Activated CD8-positive, alpha-beta memory T cell treated with anti-CD3 and anti-CD28 coated beads for 1 hour (primary cell): Measurements from ENCODE around the gene CTXN3.

Source experiments
- DNase-seq, 2 donors: peaks; one replicate each; pipeline ENCODE4 v3.0.0-alpha.2; 2020; ENCODE audit warnings: low read depth in 1 of 2; ENCODE audit errors: extremely low read depth in 1 of 2

Gene CTXN3

DNA sequence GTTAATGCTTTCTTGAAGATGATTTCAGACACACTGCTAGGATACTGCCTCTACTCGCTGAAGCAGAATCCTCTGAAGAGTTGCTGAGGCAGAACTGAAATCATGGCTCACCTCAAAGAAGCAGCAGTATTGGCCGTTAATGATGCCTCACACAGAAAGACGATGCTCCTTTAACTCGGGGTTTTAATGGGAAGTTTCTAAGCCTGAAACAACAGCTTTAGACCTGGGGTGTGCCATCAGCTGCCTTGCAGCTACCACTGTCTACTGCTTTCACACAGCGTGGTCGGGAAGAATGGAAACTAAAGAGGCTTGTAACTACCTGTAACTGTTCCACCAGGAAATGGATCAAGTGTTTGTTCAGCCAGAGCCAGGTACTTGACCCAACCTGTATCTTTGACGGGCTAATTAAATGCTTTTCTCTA, at the start of gene CTXN3:
CTXN3 (plus strand) TSS at position 65 of the 422 bp plus-strand sequence. CDS start 8,440 bp downstream, outside the sequence.
- DNase-seq = no peak

DNA sequence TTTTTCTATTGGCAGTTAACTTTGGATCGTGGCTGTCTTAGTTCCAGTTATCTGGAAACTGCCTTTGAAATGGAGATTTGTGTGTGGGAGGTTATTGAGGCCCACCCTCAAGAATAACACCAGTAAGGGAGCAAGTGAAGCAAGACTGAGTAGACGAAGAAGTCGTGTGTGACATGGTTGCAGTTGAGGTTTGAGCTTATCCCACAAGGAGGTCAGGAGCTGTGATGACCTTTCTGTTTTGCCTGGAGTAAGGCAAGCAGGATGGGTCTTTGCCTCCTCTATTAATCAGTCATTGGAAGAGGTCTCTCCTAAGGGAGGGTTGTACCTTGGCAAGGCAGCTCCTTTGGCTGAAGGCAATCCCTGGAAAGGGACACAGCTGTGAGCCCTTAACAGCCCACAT, 49.6 kb upstream of the CTXN3 start:
- no peak for DNase-seq

DNA sequence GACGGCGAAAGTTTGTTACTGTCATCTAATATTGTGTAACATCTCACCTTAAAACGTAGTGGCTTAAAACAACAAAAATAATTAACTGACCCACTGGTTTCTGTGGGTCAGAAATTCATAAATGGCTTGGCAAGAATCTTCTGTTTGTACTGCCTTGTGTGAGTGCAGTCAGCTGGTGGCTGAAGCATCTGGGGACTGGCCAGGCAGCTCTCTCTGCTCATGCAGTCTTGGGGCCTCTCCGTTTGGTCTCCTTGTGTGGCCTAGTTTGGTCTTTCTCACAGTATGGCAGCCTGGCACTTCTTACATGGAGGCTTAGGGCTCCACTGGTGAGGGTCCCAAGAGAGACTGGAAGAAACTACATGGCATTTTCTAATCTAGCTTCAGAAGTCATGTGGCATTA, 49.0 kb upstream of the CTXN3 start:
- no peak for DNase-seq

DNA sequence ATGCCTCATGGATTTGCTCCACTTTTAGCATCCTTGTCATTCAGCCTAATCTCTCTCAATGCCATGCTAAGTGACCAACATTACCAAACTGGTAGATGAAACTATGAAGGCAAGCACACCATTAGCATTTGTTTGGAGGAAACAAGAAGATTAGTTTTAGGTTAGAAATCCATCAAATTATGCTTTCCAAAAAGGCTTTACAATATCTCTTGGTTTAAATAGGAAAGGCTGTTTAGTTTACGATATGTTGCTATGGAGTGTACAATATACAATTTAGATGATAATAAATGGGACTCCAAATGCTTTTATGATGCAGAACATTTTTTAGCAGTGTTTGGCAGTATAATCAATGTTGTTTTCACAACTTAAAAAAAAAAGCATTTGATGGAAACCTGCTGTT, 47.8 kb upstream of the CTXN3 start:
- DNase-seq = no peak

DNA sequence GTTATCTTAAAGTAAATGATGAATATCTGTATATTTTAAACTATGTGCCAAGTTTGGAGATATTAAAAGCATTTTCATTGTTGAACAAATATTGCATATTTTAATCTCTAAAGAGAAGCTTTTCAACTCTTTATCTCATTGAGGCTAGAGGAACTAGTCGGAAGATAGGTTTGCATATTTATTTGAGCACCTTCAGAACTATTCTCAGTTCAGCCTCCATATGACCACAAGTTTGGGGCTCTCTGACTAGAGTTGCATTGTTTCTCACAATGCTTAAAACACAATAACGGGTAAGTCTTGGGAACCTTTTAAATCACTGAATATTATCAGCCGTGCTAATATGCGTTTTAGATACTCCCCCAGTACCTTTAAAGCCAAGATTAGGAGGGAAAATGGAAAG, 47.3 kb upstream of the CTXN3 start:
- DNase-seq = no peak

DNA sequence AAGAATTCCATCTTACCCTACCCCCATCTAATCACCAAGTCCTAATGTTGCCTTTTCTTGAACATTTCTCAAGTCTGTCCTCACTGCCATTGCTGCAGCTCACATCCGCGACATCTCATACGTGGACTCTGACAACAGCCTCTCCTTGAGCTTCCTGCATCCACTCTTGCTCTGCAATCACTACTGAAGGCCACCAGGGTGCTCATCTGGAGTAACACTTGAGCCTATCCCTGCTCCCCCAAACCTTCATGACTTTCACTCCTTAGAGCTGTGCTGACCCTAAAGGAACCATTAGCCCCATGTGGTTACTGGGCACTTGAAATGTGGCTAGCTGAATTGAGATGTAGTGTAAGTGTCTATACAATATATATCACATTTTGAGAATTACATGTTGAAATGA, 46.4 kb upstream of the CTXN3 start:
- no peak for DNase-seq

DNA sequence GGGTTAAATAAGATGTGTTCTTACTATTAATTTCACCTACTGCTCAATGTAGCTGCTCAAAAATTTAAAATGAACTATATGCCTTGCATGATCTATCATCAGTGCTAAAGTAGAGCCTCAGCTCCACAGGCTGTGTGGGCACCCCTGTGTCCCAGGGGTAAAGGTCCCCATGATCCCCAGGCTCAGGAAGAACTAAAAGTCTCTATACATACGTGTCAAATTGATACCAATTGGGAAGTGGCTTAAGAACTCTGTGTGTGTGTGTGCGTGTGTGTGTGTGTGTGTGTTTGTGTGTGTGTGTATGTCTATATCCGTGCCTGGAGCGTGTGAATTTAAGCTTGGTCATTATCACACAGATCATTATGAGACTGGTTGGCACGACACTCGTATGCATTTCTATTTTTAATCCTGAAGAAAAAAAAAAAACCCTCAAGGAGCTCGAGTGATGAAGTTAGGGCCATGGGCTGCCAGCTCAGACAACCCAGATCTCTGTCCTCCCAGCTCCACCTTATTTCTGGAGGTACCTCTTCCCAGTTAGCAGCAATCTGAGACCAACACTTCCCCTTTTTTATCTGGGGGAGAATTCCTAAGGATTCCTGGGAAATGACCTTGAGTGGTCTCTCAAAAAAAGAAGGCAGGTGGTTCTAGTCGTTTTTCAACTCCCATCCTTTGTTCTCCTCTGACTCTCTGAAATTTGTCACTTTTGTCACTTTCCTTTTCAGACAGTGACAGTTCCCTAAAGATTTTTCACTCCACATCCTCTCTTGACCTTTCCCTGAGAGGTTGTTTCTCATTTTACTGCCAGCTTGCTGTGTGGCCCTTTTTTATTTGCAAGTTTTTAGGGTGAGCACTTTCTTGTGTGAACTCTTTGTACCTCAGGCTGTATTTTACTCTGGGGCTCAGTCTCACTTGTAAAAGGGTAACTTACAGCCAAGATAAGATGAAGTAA, 45.7 kb upstream of the CTXN3 start:
- DNase-seq = no peak

DNA sequence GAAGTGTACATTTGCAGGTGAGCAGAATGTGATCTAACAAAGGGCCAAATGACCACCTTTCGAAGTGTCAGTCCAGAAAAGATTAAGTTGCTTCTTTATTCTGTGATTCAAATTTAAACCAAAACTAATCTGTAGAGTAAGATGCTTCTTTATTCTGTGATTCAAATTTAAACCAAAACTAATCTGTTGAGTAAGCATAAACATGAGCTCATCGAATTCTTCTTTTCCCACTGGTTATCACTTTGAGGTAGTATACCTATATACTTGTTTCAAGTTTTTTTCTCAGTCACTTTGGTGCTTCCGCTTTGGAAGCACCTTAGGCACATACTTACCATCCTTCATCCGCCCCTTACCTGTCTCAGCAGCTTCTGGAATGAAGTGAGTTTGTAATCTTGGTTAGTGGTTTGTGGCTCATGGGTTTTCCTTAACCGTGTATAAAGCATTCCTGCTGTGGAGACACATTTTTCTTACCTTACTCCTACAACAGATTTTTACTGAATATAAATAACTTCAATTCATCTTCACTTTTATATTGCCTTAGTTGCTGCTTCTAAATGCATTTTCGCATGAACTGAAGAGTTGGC, 40.7 kb upstream of the CTXN3 start:
- no peak for DNase-seq

DNA sequence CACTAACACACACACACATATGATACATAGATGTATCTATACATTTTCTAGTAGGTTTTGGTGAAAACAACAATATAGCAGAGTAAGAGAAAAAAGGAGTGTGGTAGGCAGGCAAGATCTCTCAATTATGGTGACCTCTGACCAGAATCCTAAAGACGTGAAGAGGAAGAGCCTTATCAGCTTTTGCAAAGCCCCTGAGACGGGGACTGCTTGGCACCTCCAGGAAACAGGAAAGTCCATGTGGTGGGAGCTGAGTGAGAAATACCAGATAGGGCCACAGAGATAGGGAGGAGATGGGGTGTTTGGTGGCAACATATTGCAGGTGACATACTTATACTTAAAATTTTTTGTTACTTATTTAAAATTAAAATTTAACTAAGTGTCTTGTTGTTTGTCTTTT, 39.9 kb upstream of the CTXN3 start:
- DNase-seq = no peak

DNA sequence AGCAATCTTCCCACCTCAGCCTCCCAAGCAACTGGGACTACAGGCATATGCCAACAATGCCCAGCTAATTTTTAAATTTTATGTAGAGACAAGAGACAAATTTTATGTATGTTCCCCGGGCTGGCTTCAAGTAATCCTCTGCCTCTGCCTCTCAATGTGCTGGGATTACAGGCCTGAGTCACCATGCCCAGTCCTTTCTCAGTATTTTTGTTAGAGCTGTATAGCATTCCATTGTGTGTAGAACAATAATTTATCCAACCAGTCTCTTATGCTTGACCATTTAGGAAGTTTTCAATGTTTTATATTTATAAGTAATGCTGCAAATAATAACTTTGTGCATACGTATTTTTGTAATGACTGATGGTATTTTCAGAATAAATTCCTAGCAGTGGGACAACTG, 38.9 kb upstream of the CTXN3 start:
- no peak for DNase-seq

DNA sequence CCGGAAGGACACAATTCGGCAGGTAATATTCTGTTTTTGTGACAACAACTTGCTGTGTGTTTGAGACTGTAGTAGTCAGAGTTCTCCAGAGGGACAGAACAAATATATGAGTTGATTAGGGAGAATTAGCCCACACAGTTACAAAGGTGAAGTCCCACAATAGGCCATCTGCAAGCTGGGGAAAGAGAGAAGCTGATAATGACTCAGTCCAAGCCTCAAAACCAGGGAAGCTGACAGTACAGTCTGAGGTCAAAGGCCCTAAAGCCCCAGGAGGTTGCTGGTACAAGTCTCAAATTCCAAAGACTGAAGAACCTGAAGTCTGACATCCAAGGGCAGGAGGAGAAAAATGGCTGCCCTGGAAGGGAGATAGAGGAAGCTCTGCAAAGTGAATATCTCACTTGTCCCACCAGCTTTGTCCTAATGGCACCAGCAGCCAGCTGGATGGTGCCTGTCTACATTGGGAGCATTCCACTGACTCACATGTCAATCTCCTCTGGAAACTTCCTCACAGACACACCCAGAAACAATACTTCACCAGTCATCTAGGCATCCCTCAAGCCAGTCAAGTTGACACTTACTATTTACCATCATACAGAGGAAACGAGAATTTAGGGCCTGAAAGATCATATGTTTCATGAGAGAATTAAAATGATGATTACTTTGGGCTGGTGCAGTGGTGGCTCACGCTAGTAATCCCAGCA, 36.3 kb upstream of the CTXN3 start:
- no peak for DNase-seq

DNA sequence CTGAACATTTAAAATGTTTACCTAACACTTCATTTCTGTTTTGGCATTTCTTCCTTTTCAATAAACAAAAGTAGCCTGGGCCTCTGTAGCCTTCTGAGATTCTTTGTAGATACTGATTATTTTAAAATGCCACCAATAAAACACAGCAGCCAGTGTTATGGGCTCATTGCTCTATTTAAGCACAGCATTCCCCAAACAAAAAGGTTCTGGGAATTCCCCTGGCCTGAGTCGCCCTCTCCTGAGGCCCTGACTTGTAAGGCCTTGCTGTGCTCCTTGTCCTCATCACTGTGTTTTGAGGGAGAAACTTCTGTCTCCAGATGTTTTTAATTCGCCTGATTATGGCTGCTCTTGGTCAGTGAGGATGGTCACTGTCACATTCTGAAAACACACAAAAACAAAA, 33.0 kb upstream of the CTXN3 start:
- DNase-seq = no peak

DNA sequence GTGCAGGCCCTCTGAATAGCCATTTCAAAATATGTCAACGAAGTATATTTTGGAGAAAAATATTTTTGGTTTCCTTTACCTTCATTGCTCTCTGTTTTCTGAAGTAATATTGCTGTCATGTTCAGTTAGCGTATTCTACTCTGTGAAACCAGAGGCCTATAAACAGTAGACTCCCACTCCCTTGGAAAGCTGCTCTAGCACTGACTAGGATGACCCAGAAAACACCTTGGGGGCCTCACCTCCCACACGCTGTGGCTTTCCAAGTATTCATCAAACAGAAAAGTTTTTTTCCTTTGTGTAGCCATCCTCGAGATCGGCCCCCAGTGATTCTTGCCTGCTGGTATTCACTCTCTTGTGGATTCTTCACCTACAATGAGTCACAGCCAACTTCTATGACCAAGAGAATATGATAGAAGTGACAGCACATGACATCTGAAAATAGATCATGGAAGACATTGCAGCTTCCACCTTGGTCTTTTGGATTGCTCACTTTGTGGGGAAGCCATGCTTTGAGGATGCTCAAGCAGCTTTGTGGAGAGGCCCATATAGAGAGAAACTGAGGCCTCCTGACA, 28.9 kb upstream of the CTXN3 start:
- DNase-seq = no peak

DNA sequence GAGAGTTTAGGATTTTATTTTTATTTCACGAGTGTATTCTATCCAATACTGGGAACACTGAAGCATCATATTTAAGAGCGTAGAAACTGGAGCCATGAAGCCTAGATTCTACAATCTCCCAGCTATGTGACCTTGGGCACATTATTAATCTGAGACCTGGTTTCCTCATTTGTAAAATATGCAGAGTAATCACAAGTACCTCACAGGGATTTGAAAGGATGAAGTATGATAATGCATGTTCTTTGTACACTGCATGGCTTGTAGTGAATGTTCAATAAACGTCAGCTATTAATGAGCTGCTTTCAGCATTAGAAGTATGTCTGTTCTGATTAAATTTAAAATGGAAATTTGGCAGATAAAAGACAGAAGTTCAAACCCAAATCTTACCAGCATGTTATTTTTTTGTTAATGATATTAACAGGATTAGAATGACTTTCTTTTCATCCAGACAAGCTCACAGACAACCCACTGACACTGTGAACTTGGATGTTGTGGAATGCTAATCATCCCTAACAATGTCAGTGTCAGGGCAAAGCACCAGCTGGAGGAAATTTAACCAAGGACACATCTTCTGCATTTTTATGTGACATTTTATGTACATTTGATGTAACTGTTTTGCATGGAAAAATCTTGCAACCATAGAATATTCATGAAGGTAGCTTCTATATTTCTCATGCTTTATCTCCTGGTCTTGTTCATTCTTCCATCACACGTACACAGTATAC, 27.1 kb upstream of the CTXN3 start:
- no peak for DNase-seq

DNA sequence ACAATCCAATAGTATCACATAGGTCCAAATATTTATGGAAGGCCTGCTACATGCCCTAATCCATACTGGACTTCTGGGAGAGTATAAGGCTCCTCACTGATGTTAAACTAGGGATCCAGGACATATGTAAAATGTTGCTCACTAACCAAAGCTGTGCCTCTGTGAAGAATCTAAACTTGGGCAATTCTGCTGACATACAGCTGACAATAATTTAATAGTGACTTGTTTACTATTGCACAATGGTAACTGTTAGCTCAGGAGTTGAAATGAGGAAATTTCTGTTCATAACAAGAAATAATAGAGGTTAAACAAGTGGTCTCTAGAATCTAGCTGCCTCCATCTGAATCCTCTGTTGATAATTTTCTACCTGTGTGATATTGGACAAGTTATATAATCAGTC, 14.9 kb upstream of the CTXN3 start:
- no peak for DNase-seq

DNA sequence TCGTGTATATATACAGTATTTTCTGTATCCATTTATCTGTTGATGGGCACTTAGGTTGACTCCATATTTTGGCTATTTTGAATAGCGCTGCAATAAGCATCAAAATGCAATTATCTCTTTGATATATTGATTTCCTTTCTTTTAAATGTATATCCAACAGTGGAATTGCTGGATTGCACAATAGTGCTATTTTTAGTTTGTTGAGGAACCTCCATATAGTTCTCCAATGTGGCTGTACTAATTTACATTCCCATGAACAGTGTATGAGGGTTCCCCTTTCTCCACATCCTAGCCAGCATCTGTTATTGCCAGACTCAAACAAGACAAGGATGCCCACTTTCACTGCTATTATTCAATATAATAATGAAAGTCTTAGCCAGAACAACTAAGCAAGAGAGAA, 9.1 kb upstream of the CTXN3 start:
- DNase-seq = no peak

DNA sequence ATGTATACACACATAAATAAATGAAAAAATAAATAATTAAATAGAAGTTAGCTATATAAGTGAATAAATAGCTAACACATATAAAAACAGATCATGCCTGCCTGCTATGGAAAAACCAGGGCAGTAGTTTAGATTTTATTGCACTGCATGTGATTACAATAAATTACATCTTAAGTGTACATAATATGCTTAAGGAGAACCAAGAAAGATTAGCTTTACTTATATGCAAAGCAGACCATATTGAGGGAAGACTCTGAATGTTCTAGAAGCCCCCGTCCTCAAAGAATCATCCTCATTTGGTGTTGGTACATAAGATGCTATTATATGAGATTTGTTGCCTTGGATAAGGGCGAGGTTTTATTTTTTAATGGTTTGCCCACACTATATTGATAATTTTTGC, 5.9 kb upstream of the CTXN3 start:
- no peak for DNase-seq

DNA sequence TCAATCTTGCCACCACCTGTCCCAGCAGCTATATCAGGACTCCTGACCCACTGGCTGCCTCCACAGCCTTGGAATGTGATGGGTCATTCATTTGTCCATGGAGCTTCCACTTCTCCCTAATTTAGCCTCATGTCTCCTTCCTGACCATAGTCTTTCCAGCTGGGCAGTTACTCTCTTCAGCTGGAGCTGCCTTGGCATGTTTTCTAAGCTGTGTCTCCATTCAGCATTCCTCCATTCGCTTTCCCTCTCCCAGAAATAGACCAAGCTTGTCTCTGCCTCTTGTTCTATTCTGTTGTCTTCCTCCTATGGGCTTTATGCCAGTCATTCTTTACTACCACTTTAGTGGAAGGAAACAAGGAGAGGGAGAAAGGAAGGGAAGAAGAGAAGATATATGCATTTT, 5.3 kb upstream of the CTXN3 start:
- DNase-seq = no peak

DNA sequence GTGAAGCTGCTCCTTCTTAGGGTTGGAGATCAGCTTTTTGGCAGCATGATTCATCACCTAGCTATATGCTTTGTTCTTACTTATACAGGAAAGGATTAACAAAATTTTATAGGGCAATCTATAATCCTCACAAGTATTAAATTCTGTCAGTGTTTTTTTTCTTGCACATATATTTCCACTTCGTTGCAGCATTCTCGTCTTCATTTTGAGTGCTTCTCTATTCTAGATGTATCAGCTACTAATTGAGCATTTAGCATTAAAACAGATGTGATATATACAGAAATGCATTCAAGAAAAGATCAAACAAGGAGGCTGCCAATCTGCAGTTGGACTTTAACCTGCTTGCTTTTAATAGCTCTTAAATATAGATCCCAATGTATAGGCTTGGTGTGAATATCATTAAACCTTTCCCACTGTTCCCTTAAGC, 3.6 kb upstream of the CTXN3 start:
- DNase-seq = no peak

DNA sequence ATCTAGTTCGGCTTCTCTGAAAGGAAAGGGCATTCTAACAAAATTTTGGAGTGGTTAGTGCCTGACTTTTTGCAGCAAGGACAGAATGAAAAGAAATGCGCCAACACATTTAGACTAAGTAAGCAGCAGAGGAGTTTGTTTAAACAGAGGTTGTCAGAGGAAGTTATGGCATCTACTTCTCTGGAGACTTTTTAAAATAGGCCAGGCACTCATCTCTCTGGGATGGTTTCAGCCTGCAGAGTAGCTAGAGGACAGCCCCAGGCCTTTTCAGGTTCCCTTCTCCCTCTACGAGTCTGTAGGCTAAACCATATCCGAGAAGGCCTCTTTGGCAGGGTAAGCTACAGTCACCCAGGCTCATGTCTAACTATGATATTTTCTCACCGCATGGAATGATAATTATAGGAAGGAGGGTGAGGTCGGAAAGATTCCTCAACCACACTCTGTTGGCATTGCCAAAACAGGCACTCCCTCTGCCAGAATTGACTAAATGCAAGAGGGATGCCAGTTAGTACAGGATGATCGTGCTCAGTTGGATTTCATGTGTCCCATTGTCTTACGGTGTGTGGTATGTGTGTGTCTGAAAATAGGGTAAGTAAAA, 1.4 kb upstream of the CTXN3 start:
- DNase-seq = no peak
